Rectal smooth muscle tissue (tissue), 1 donor: Measurements from ENCODE around the gene UGT2A2.
"Not testable (repeated sequence)": the region's sequence is repeated elsewhere in the genome, so short reads cannot be mapped to it uniquely, and the experiment has no call there.

ENCODE experiments used
- H3K27ac ChIP-seq: one replicate; pipeline ENCODE4 v1.7.0; 2013; ENCODE audit warnings: low read depth, low read length, inconsistent platforms
- H3K27me3 ChIP-seq: one replicate; pipeline ENCODE4 v1.7.0; 2013; ENCODE audit warnings: low read length; ENCODE audit not compliant: control insufficient read depth, insufficient read depth
- H3K36me3 ChIP-seq: one replicate; pipeline ENCODE4 v1.7.0; 2013; ENCODE audit warnings: low read length; ENCODE audit not compliant: control insufficient read depth, insufficient read depth
- H3K4me1 ChIP-seq: one replicate; pipeline ENCODE4 v1.7.0; 2013; ENCODE audit warnings: low read length; ENCODE audit not compliant: control insufficient read depth, insufficient read depth
- H3K4me3 ChIP-seq: one replicate; pipeline ENCODE4 v1.7.0; 2013; ENCODE audit warnings: low read length
- H3K9ac ChIP-seq: one replicate; pipeline ENCODE4 v1.7.0; 2013; ENCODE audit warnings: low read length

Gene UGT2A2

GRCh38 chr4:69639542-69639941 is at the start of gene UGT2A2:
TSS of gene UGT2A2 (minus strand) at chr4:69639642. CDS start at chr4:69639640, 2 bp downstream.
- Histone ChIP-seq H3K9ac (no peak within 1 kb of the TSS), H3K36me3 (no peaks in the 10 kb centered on the region), H3K4me1 (no peaks in the 10 kb centered on the region), H3K27me3 (no peaks in the 10 kb centered on the region), H3K27ac (no peak within 1 kb of the TSS), H3K4me3 (no peak within 1 kb of the TSS)

- Histone ChIP-seq H3K4me3 (no peak overlapping the region), H3K36me3 (no peaks in the 10 kb centered on the region), H3K27me3 (no peaks in the 10 kb centered on the region), H3K4me1 (no peaks in the 10 kb centered on the region), H3K27ac (no peak overlapping the region), H3K9ac (no peak overlapping the region)
These were observed 45.4 kb upstream of the UGT2A2 start for GRCh38 chr4:69684804-69685203.

GRCh38 chr4:69668680-69669079 is 29.2 kb upstream of the UGT2A2 start:
- Histone ChIP-seq H3K27ac (no peak overlapping the region), H3K4me3 (no peak overlapping the region), H3K27me3 (no peaks in the 10 kb centered on the region), H3K36me3 (no peaks in the 10 kb centered on the region), H3K4me1 (no peaks in the 10 kb centered on the region), H3K9ac (no peak overlapping the region)

GRCh38 chr4:69664009-69664408 is 24.6 kb upstream of the UGT2A2 start:
- H3K27me3 ChIP-seq, H3K9ac ChIP-seq, H3K27ac ChIP-seq, H3K4me1 ChIP-seq, H3K36me3 ChIP-seq, H3K4me3 ChIP-seq: not testable (repeated sequence)

- H3K36me3 ChIP-seq, H3K27ac ChIP-seq, H3K4me3 ChIP-seq, H3K9ac ChIP-seq, H3K4me1 ChIP-seq, H3K27me3 ChIP-seq: not testable (repeated sequence)
These were observed 21.8 kb upstream of the UGT2A2 start for GRCh38 chr4:69661130-69661803.

- Histone ChIP-seq H3K27me3 (no peaks in the 10 kb centered on the region), H3K27ac (no peak overlapping the region), H3K4me1 (no peaks in the 10 kb centered on the region), H3K4me3 (no peak overlapping the region), H3K36me3 (no peaks in the 10 kb centered on the region), H3K9ac (no peak overlapping the region)
These were observed 18.7 kb upstream of the UGT2A2 start for GRCh38 chr4:69658133-69658532.

- H3K9ac ChIP-seq: no peak overlapping the region
- no peak overlapping the region for H3K4me3 ChIP-seq
- no peak overlapping the region for H3K27ac ChIP-seq
- no peaks in the 10 kb centered on the region for H3K4me1 ChIP-seq
- H3K27me3 ChIP-seq: no peaks in the 10 kb centered on the region
- no peaks in the 10 kb centered on the region for H3K36me3 ChIP-seq
These were observed 17.3 kb upstream of the UGT2A2 start for GRCh38 chr4:69656653-69657158.

- no peak within 1 kb of the TSS for H3K27ac ChIP-seq
- no peaks in the 10 kb centered on the region for H3K36me3 ChIP-seq
- H3K27me3 ChIP-seq: no peaks in the 10 kb centered on the region
- no peak within 1 kb of the TSS for H3K4me3 ChIP-seq
- H3K4me1 ChIP-seq: no peaks in the 10 kb centered on the region
- H3K9ac ChIP-seq: no peak within 1 kb of the TSS
These were observed 13.7 kb upstream of the UGT2A2 start, which contains the start of gene UGT2A1 for GRCh38 chr4:69653147-69653546. TSS of gene UGT2A1 (minus strand) at chr4:69653247. CDS start at chr4:69647644, 5,603 bp downstream.

- Histone ChIP-seq H3K9ac (no peak overlapping the region), H3K27ac (no peak overlapping the region), H3K27me3 (no peaks in the 10 kb centered on the region), H3K4me3 (no peak overlapping the region), H3K36me3 (no peaks in the 10 kb centered on the region), H3K4me1 (no peaks in the 10 kb centered on the region)
These were observed 11.4 kb upstream of the UGT2A2 start for GRCh38 chr4:69650872-69651271.

- Histone ChIP-seq H3K27me3 (no peaks in the 10 kb centered on the region), H3K4me3 (no peak overlapping the region), H3K27ac (no peak overlapping the region), H3K4me1 (no peaks in the 10 kb centered on the region), H3K36me3 (no peaks in the 10 kb centered on the region), H3K9ac (no peak overlapping the region)
These were observed 10.2 kb upstream of the UGT2A2 start for GRCh38 chr4:69649629-69650028.

- H3K9ac ChIP-seq: no peak overlapping the region
- H3K27ac ChIP-seq: no peak overlapping the region
- no peaks in the 10 kb centered on the region for H3K36me3 ChIP-seq
- H3K4me1 ChIP-seq: no peaks in the 10 kb centered on the region
- no peak overlapping the region for H3K4me3 ChIP-seq
- H3K27me3 ChIP-seq: no peaks in the 10 kb centered on the region
These were observed 9.8 kb upstream of the UGT2A2 start for GRCh38 chr4:69649207-69649606.

GRCh38 chr4:69642961-69643360 is 3.5 kb upstream of the UGT2A2 start:
- Histone ChIP-seq H3K27me3 (no peaks in the 10 kb centered on the region), H3K4me1 (no peaks in the 10 kb centered on the region), H3K4me3 (no peak overlapping the region), H3K36me3 (no peaks in the 10 kb centered on the region), H3K27ac (no peak overlapping the region), H3K9ac (no peak overlapping the region)

- no peak overlapping the region for H3K9ac ChIP-seq
- no peaks in the 10 kb centered on the region for H3K36me3 ChIP-seq
- no peak overlapping the region for H3K27ac ChIP-seq
- no peaks in the 10 kb centered on the region for H3K4me1 ChIP-seq
- H3K27me3 ChIP-seq: no peaks in the 10 kb centered on the region
- H3K4me3 ChIP-seq: no peak overlapping the region
These were observed 847 bp upstream of the UGT2A2 start for GRCh38 chr4:69640289-69640688.
